Gastrocnemius medialis (tissue), 4 donors: Measurements from ENCODE around the gene LMTK3. TPM values are rescaled to one million over a fixed set of nuclear protein-coding genes. Genes with fewer than 3 reads are reported as not detected.
A peak's percentile ranks its signal among the peaks of the same experiment; 100 is the strongest.

Experiments
- ATAC-seq, 2 donors: fragments of 150-250 bp; one replicate each; pipeline ENCODE4 v1.9.1; 2016
- DNase-seq, 2 donors: peaks; one replicate each; pipeline ENCODE4 v3.0.0-alpha.2; 2019
- H3K27ac ChIP-seq, 4 donors: fragments of 200-600 bp; sonication (generic); 1 replicate in 1 of 4; 2 replicates in 3 of 4; pipeline ENCODE4 v1.5.1; 2016 to 2018; ENCODE audit warnings: mild to moderate bottlenecking in 2 of 4, moderate library complexity in 1 of 4
- H3K27me3 ChIP-seq, 3 donors: fragments of 200-600 bp; sonication (generic) in 2 of 3; 1 replicate in 1 of 3; 2 replicates in 2 of 3; pipeline versions ENCODE4 v1.5.1 to v1.6.0; 2016 to 2019; ENCODE audit warnings: mild to moderate bottlenecking in 1 of 3, moderate library complexity in 1 of 3
- H3K36me3 ChIP-seq, 2 donors: fragments of 200-600 bp; sonication (generic) in 1 of 2; one replicate each; pipeline ENCODE4 v1.5.1; 2017 to 2018
- H3K4me1 ChIP-seq, 2 donors: fragments of 200-600 bp; sonication (generic) in 1 of 2; one replicate each; pipeline ENCODE4 v1.5.1; 2016 to 2017; ENCODE audit warnings: mild to moderate bottlenecking in 2 of 2
- H3K4me3 ChIP-seq, 4 donors: fragments of 200-600 bp; sonication (generic) in 3 of 4; 1 replicate in 1 of 4; 2 replicates in 3 of 4; pipeline ENCODE4 v1.5.1; 2016 to 2019; ENCODE audit warnings: mild to moderate bottlenecking in 2 of 4
- H3K9me3 ChIP-seq, 3 donors: fragments of 200-600 bp; sonication (generic) in 2 of 3; 1 replicate in 1 of 3; 2 replicates in 2 of 3; pipeline ENCODE4 v1.5.1; 2016 to 2019
- CTCF ChIP-seq, 5 experiments: fragments of 450-650 bp in 3 of 5; fragments of 200-600 bp in 2 of 5; sonication (generic) in 2 of 5; IDR thresholded peaks in 4 of 5; conservative IDR thresholded peaks in 1 of 5; 1 replicate in 4 of 5; 2 replicates in 1 of 5; pipeline ENCODE4 v1.5.1; 2016 to 2019; ENCODE audit warnings: antibody characterized with exemption in 5 of 5, mild to moderate bottlenecking in 3 of 5, moderate library complexity in 3 of 5
- POLR2A ChIP-seq, 2 donors: fragments of 450-650 bp; IDR thresholded peaks; one replicate each; pipeline ENCODE4 v1.6.1; 2017; ENCODE audit warnings: antibody characterized with exemption in 2 of 2, mild to moderate bottlenecking in 2 of 2, moderate library complexity in 2 of 2
- in situ Hi-C, 4 donors: fragments of 200-750 bp; cut with MboI; loops; one replicate each; pipeline versions ENCODE4 v1.15.0 to v1.8.0; 2017; ENCODE audit warnings: low sequenced_read_pairs in 4 of 4
- intact Hi-C: fragments of 100-400 bp; cut with DNase I; formaldehyde crosslinking; loops from one replicate; pipeline ENCODE4 v1.15.1; 2023; ENCODE audit warnings: low total_unique reads
- total RNA-seq, 4 donors: library from RNA; depleted of rRNA; stranded (reverse); fragments of >200 nt; gene quantifications; one replicate each; pipeline versions ENCODE4 v1.1.0 to v1.2.3, GENCODE V29; 2016

LMTK3 gene
- total RNA-seq, 4 donors from 2014 or later, result not detected

GRCh38 chr19:48474084-48474592 lies 37.5 kb downstream of the LMTK3 start:
- Histone ChIP-seq H3K9me3 (no peaks in the 10 kb centered on the region), H3K27me3 (no peaks in the 10 kb centered on the region), H3K4me1 (peaks cover 8 to 12% of the 10 kb centered on the region in 2 donors), H3K27ac (no peak overlapping the region), H3K4me3 (no peak overlapping the region), H3K36me3 (peaks cover 0 to 82% of the 10 kb centered on the region in 2 donors)
- no peak for TF ChIP-seq CTCF (IDR thresholded peaks at IDR 0.05 in 4 of 5, conservative IDR thresholded peaks at IDR 0.05 in 1 of 5)
- no peak for TF ChIP-seq POLR2A (IDR thresholded peaks at IDR 0.05)
- DNase-seq, result no peak
- intact Hi-C loops (no loop called here), in situ Hi-C loops (no loop called here)
- no peak for ATAC-seq

- intact Hi-C loops, result no loop called here
- TF ChIP-seq POLR2A (IDR thresholded peaks at IDR 0.05) (no peak), CTCF (IDR thresholded peaks at IDR 0.05 in 4 of 5, conservative IDR thresholded peaks at IDR 0.05 in 1 of 5) (no peak)
- H3K9me3 ChIP-seq, result no peaks in the 10 kb centered on the region
- no peak for ATAC-seq
- peaks cover 11 to 15% of the 10 kb centered on the region in 2 donors for H3K4me1 ChIP-seq
- DNase-seq, result no peak
- H3K27me3 ChIP-seq, result no peaks in the 10 kb centered on the region
- no peak overlapping the region for H3K27ac ChIP-seq
- peaks cover 0 to 78% of the 10 kb centered on the region in 2 donors for H3K36me3 ChIP-seq
- in situ Hi-C loops, result no loop called here
- no peak overlapping the region for H3K4me3 ChIP-seq
These were observed 38.3 kb downstream of the LMTK3 start for GRCh38 chr19:48473161-48473966.

GRCh38 chr19:48471836-48472235 lies 39.8 kb downstream of the LMTK3 start:
- peaks cover 0 to 63% of the 10 kb centered on the region in 2 donors for H3K36me3 ChIP-seq
- no peak for ATAC-seq
- intact Hi-C loops, result no loop called here

GRCh38 chr19:48470856-48471255 lies 40.8 kb downstream of the LMTK3 start:
- Histone ChIP-seq H3K4me1 (peaks cover 14 to 18% of the 10 kb centered on the region in 2 donors), H3K36me3 (peaks cover 0 to 56% of the 10 kb centered on the region in 2 donors), H3K9me3 (no peaks in the 10 kb centered on the region), H3K4me3 (peak overlapping the region in 1 of 4 donors; percentile 96), H3K27me3 (no peaks in the 10 kb centered on the region), H3K27ac (no peak overlapping the region)
- TF ChIP-seq POLR2A (IDR thresholded peaks at IDR 0.05) (no peak), CTCF (IDR thresholded peaks at IDR 0.05 in 4 of 5, conservative IDR thresholded peaks at IDR 0.05 in 1 of 5) (no peak)
- intact Hi-C loops, result no loop called here
- ATAC-seq, result no peak
- no peak for DNase-seq
- in situ Hi-C loops, result no loop called here

More at GRCh38 chr19:48471836-48472235, 39.8 kb downstream of the LMTK3 start:
- no peak for DNase-seq
- TF ChIP-seq POLR2A (IDR thresholded peaks at IDR 0.05) (no peak), CTCF (IDR thresholded peaks at IDR 0.05 in 4 of 5, conservative IDR thresholded peaks at IDR 0.05 in 1 of 5) (no peak)
- Histone ChIP-seq H3K27ac (no peak overlapping the region), H3K4me3 (no peak overlapping the region), H3K27me3 (no peaks in the 10 kb centered on the region), H3K4me1 (peaks cover 14 to 18% of the 10 kb centered on the region in 2 donors), H3K9me3 (no peaks in the 10 kb centered on the region)
- in situ Hi-C loops, result no loop called here
